GM21526 (cell line): ENCODE data around the gene DPF3.
"Not testable (repeated sequence)": the region's sequence is repeated elsewhere in the genome, so short reads cannot be mapped to it uniquely, and the experiment has no call there.

Experiments used
- ATAC-seq: cut with Tn5 transposase; IDR thresholded peaks from one replicate; pipeline ENCODE4 v1.9.1; 2021; ENCODE audit warnings: moderate library complexity; ENCODE audit not compliant: unreplicated experiment, low FRiP score

The DPF3 gene

GRCh38 chr14:72776701-72777261, 117.1 kb downstream of the DPF3 start:
- ATAC-seq = no peak

DNA sequence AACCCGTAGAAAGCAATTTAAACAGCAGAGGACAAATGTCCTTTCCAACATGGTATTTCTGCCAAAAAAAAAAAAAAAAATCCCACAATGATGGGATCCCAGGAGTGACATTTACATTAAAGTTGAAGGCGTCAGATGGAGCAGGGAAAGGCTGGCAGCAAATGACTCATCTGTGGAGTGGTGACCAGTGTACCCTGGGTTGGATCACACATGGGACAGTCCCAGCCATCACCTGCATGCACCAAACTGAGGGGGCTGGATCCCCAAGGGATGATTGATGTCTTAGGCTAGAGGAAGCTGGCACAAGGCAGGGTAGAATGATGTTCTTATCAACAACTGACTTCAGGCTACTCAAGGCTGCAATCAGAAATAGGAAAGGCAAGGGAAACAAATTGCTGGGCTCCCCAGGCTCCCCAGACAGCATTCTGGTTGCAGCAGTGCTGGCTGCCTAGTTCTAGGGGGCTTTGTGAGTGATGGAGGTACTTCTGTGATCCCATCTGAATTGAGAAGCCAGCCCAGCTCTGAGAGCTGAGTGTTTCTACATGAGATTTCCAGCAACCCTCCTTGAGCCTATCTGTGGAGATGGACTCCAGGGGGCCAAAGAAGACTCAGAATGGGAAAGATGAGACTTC, 117.9 kb downstream of the DPF3 start:
- no peak for ATAC-seq

- no peak for ATAC-seq
Measured at GRCh38 chr14:72774894-72775620, 118.8 kb downstream of the DPF3 start.

DNA sequence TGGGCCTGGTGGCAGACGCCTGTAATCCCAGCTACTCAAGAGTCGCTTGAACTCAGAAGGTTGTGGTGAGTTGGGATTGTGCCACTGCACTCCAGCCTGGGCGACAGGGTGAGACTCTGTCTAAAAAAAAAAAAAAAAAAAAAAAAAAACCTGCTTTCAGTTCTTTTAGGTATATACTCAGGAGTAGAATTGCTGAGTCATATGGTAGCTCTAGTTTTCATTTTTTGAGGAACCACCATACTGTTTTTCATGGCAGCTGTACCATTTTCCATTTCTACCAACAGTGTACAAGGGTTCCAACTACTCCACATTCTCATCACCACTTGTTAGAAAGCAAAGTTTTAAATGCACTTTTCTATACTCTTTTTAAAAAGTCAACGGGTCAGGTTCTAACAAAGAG, 119.8 kb downstream of the DPF3 start:
- ATAC-seq = no peak

GRCh38 chr14:72771561-72771960, 122.3 kb downstream of the DPF3 start:
- ATAC-seq = no peak

DNA sequence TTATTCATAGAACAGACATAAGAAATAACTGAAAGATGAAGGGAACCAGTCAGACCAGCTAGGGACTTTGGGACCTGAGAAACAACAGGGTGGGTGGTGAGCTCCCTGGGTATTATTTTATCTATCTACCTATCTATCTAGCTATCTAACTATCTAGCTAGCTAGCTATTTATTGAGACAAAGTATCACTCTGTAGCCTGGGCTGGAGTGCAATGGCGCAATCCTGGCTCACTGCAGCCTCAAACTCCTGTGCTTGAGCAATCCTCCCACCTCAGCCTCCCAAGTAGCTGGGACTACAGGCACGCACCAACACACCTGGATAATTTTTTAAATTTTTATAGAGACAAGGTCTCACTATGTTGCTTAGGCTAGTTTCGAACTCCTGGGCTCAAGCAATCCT, 127.6 kb downstream of the DPF3 start:
- ATAC-seq = no peak

- ATAC-seq = no peak
Measured at GRCh38 chr14:72763892-72764291, 130.0 kb downstream of the DPF3 start.

GRCh38 chr14:72759670-72760069, 134.2 kb downstream of the DPF3 start:
- no peak for ATAC-seq

DNA sequence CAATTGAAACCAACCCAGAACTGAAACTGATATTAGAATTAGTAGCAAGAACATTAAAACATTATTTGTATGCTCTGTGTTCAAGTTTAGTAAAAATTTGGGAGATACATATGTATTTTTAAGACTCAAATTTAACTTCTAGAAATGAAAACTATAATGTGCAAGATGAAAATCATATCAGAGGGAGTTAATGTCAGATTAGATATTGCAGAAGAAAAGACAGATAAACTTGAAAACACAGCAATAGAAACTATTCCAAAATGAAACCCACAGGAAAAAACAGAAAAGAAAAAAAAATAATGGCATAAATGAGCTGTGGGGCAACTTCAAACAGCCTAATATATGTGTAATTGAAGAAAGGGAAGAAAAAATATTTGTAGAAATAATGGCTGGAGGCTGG, 134.9 kb downstream of the DPF3 start:
- no peak for ATAC-seq

DNA sequence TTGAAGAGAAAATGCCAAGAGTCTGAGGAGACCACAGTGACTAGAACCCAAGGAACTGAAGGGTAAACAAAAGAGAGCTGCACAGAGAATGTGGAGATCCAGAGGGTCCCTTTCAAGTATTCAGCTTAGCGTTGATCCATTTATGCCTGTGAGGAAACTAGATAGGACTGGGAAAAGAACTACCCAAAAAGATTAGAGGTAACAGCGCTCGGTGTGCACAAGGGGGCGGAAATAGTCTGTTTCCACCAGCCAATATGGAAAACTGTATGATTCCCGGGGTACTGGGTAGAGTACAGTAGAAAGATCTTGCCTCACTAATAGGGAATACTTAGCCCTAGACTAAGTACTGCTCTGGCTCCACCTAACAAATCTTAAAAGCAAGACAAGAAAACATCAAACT, 135.5 kb downstream of the DPF3 start:
- no peak for ATAC-seq

GRCh38 chr14:72756967-72757366, 136.9 kb downstream of the DPF3 start:
- no peak for ATAC-seq

- no peak for ATAC-seq
Measured at GRCh38 chr14:72755766-72756165, 138.1 kb downstream of the DPF3 start.

GRCh38 chr14:72754949-72755348, 139.0 kb downstream of the DPF3 start:
- no peak for ATAC-seq

GRCh38 chr14:72753879-72754400, 140.0 kb downstream of the DPF3 start:
- no peak for ATAC-seq

DNA sequence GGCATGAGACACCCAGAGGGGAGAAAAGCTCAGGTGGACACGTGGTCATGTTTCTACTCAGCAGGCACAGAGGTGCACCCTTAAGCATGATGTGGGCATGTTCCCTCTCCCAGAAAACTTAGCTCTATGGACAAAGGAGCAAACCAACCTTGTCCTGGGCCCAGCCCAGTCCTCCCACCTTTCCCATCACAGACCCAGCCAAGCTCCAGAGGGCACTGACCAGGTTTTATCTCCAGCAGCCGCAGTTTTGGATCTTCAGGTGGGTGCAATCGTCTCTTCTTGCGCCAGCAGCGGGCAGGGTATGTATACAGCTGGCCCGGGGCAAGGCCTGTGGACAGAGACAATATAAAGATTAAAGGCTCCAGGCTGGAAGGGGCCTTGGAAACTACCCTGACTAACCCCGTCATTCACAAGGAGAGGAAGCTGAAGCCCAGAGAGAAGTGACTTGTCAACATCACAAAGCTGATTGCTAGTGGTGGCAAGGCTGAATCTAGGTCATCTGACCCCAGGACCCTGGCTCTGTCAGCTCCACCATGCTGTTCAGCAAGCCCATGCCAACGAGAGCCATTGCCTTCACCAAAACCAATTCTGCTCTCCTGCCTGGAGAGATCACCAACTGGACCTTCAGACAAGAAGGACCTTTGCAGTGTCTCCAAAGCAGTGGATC, 140.7 kb downstream of the DPF3 start:
- no peak for ATAC-seq

DNA sequence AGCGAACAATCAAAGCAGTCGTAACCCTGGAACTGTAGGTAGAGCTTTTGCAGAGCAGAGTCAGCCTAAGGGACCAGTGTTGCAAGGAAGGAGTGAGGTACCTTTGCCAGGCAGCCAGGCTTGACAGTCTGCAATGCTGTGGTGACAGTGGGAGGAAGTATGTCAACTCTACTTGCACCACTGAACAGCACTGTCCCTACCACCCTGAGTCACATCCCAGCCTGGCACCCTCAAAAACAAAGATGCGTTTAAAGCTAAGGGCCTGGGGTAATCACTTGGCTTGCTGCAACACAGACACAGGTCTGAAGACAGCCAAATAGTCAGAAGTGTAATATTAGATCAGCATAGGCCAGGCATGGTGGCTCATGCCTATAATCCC, 141.9 kb downstream of the DPF3 start:
- ATAC-seq = no peak

DNA sequence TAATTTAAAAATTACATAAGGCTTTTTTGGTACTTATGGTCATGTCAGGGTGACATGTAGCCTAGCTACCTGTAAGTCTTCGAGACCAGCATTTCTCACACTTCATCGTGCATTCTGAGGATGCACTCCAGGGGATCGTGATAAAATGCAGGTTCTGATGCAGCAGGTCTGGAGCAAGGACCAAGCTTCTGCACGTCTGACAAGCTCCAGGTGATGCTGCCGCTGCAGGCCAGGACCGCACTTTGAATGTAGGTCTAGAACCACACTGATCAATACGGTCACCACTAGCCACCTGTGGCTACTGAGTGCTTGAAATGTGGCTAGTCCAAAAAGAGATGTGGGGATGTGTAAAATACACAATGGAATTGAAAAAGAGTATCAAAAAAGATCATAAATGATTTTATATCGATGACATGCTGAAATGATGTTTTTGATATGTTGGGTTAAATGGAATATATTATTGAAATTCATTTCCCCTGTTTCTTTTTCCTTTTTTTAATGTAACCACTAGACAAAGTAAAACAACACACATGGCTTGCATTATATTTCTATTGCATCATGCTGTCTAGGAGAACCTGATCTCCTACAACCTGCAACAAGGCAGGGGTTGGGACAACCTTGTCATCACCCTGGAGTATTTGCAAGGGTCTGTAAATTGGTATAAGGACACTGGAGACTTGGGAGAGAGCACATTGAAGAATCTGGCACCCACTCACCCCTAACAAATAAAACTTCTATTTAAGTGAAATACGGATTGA, 142.4 kb downstream of the DPF3 start:
- no peak for ATAC-seq

GRCh38 chr14:72748921-72749320, 145.0 kb downstream of the DPF3 start:
- not testable (repeated sequence) for ATAC-seq

GRCh38 chr14:72747652-72748051, 146.2 kb downstream of the DPF3 start:
- no peak for ATAC-seq
